ENCODE measurements around the gene MSI2. TPM values are rescaled to one million over a fixed set of nuclear protein-coding genes. Genes with fewer than 3 reads are reported as not detected.

Gene MSI2
- polyA plus RNA-seq, 1 of the 3 experiments (the other 2 are of a cell fraction), result 24.1 TPM

GRCh38 chr17:57600074-57600473, 343.8 kb downstream of the MSI2 start:
- Histone ChIP-seq H3K27ac (ENCODE audit: low read depth in 2 of 2, low read length in 1 of 2) (peak overlapping the region in 1 of 2 experiments; percentile 99; a peak in 3 of 4 replicates), H3K4me2 (no peak overlapping the region), H4K20me1 (ENCODE audit: insufficient read depth) (no peaks in the 10 kb centered on the region), H3K4me1 (ENCODE audit: control insufficient read depth in 1 of 2, insufficient read depth in 2 of 2, low read depth in 1 of 2, low read length in 1 of 2) (peaks cover 16 to 89% of the 10 kb centered on the region in 2 experiments), H3K9ac (no peak overlapping the region), H3K79me2 (ENCODE audit: insufficient read depth) (0 out of 2 replicates have a peak, but pooled peaks cover 3% of the 10 kb centered on the region), H3K9me2 (no peaks in the 10 kb centered on the region), H2AFZ (ENCODE audit: low read depth) (no peak overlapping the region), H3F3A (replicated peaks; ENCODE audit: insufficient read depth) (peaks cover 9% of the 10 kb centered on the region), H3K4me3 (ENCODE audit: low read depth in 2 of 2, low read length in 1 of 2) (no peak overlapping the region), H3K27me3 (ENCODE audit: insufficient read depth) (no peaks in the 10 kb centered on the region), H3K36me3 (replicated peaks in 1 of 2; ENCODE audit: control insufficient read depth in 1 of 2, insufficient read depth in 2 of 2, low read length in 1 of 2) (no peaks in the 10 kb centered on the region), H3K9me3 (no peaks in the 10 kb centered on the region)
- 92% methylated on average over 1 of the region's 1 CpG for WGBS (ENCODE audit: low lambda C conversion rate)
- ChIA-PET POLR2A (interaction anchor here (0.7 to 5.5 kb wide), 7 partner anchors 15 to 66 kb away, joined by 3 to 54 read pairs (median 7); no protein-coding TSS in a partner anchor), CTCF (interaction anchor here (1.3 to 17.7 kb wide), 14 partner anchors 9 to 357 kb away, joined by 3 to 298 read pairs (median 77); partner anchors contain the start of gene CCDC182)
- TF ChIP-seq MXI1 (IDR thresholded peaks at IDR 0.05; ENCODE audit: low read depth, low read length) (no peak), PBX3 (IDR thresholded peaks at IDR 0.05) (no peak), TAF1 (IDR thresholded peaks at IDR 0.05; ENCODE audit: borderline replicate concordance, low read depth, low read length) (no peak), YY1 (IDR thresholded peaks at IDR 0.05; ENCODE audit: low read depth) (no peak), MAX (IDR thresholded peaks at IDR 0.05; ENCODE audit: low read depth) (no peak)
- no peak for DNase-seq

- Histone ChIP-seq H4K20me1 (ENCODE audit: insufficient read depth) (no peaks in the 10 kb centered on the region), H3K27me3 (ENCODE audit: insufficient read depth) (no peaks in the 10 kb centered on the region)
- TF ChIP-seq GATA2 (CRISPR knock-in tag; IDR thresholded peaks at IDR 0.05) (no peak), RAD21 (IDR thresholded peaks at IDR 0.05; ENCODE audit: low read length) (no peak), SIN3A (IDR thresholded peaks at IDR 0.05; ENCODE audit: borderline replicate concordance, low read depth, low read length) (no peak), RFX5 (IDR thresholded peaks at IDR 0.05; ENCODE audit: low read length) (no peak), RCOR1 (IDR thresholded peaks at IDR 0.05; ENCODE audit: low read length) (no peak), EP300 (IDR thresholded peaks at IDR 0.05; ENCODE audit: borderline replicate concordance in 1 of 2, low read depth in 1 of 2, low read length in 1 of 2) (no peak), RXRA (IDR thresholded peaks at IDR 0.05; ENCODE audit: borderline replicate concordance, low read depth) (no peak), NRF1 (IDR thresholded peaks at IDR 0.05; ENCODE audit: low read depth, low read length) (no peak), ELF1 (IDR thresholded peaks at IDR 0.05) (no peak), GABPA (IDR thresholded peaks at IDR 0.05; ENCODE audit: low read depth) (no peak), YY1 (IDR thresholded peaks at IDR 0.05; ENCODE audit: low read depth) (no peak), REST (IDR thresholded peaks at IDR 0.05; ENCODE audit: low read depth, low read length) (no peak), TEAD4 (IDR thresholded peaks at IDR 0.05; ENCODE audit: borderline replicate concordance, insufficient read depth) (no peak), ZBTB33 (IDR thresholded peaks at IDR 0.05; ENCODE audit: borderline replicate concordance, low read depth) (no peak), USF1 (IDR thresholded peaks at IDR 0.05; ENCODE audit: borderline replicate concordance, low read depth) (no peak)
Measured at GRCh38 chr17:57601143-57601735, 344.9 kb downstream of the MSI2 start.

More at GRCh38 chr17:57601143-57601735, 344.9 kb downstream of the MSI2 start:
- DNase-seq, result no peak
- no peaks in the 10 kb centered on the region for H3K9me2 ChIP-seq
- no peaks in the 10 kb centered on the region for H3K36me3 ChIP-seq (replicated peaks in 1 of 2; ENCODE audit: control insufficient read depth in 1 of 2, insufficient read depth in 2 of 2, low read length in 1 of 2)
- H3K4me1 ChIP-seq (ENCODE audit: control insufficient read depth in 1 of 2, insufficient read depth in 2 of 2, low read depth in 1 of 2, low read length in 1 of 2), result peaks cover 26 to 90% of the 10 kb centered on the region in 2 experiments
- CTCF ChIA-PET, result interaction anchor here (0.8 to 17.7 kb wide), 11 partner anchors 15 to 182 kb away, joined by 3 to 298 read pairs (median 80); partner anchors contain the start of gene CCDC182
- peaks cover 9% of the 10 kb centered on the region for H3F3A ChIP-seq (replicated peaks; ENCODE audit: insufficient read depth)
- peak overlapping the region in 1 of 2 experiments; percentile 99; a peak in 2 of 4 replicates for H3K27ac ChIP-seq (ENCODE audit: low read depth in 2 of 2, low read length in 1 of 2)
- no peak overlapping the region for H3K9ac ChIP-seq
- no peaks in the 10 kb centered on the region for H3K9me3 ChIP-seq
- POLR2A ChIA-PET, result interaction anchor here (1.2 to 5.5 kb wide), 4 partner anchors 23 to 181 kb away, joined by 3 to 54 read pairs (median 6); no protein-coding TSS in a partner anchor
- H3K79me2 ChIP-seq (ENCODE audit: insufficient read depth), result no peaks in the 10 kb centered on the region
- no peak overlapping the region for H3K4me2 ChIP-seq
- H2AFZ ChIP-seq (ENCODE audit: low read depth), result no peak overlapping the region
- H3K4me3 ChIP-seq (ENCODE audit: low read depth in 2 of 2, low read length in 1 of 2), result no peak overlapping the region
- WGBS (ENCODE audit: low lambda C conversion rate), result 95% methylated on average over 7 of the region's 13 CpGs
